Progenitor cell of endocrine pancreas (in vitro differentiated cells): ENCODE measurements around the gene PLA2G4D. TPM values are rescaled to one million over a fixed set of nuclear protein-coding genes. Genes with fewer than 3 reads are reported as not detected.

Source experiments
- DNase-seq: peaks from one replicate; pipeline ENCODE4 v3.0.0; 2021; ENCODE audit warnings: low spot score; ENCODE audit not compliant: unreplicated experiment
- H3K27ac Mint-ChIP-seq: 2 replicates; pipeline ENCODE4 v1.8.0; 2021; ENCODE audit warnings: mild to moderate bottlenecking, moderate library complexity, mixed read lengths
- H3K27me3 Mint-ChIP-seq: 2 replicates; pipeline ENCODE4 v1.8.0; 2021; ENCODE audit warnings: mixed read lengths
- H3K36me3 Mint-ChIP-seq: 2 replicates; pipeline ENCODE4 v1.8.0; 2022; ENCODE audit warnings: mixed read lengths; ENCODE audit not compliant: insufficient read depth
- H3K4me1 Mint-ChIP-seq: 2 replicates; pipeline ENCODE4 v1.8.0; 2021; ENCODE audit warnings: low read depth, mixed read lengths
- H3K4me3 Mint-ChIP-seq: 2 replicates; pipeline ENCODE4 v1.8.0; 2021; ENCODE audit warnings: low read depth, mild to moderate bottlenecking, moderate library complexity, mixed read lengths
- H3K9me3 Mint-ChIP-seq: 2 replicates; pipeline ENCODE4 v1.8.0; 2021; ENCODE audit warnings: low read depth, mixed read lengths
- CTCF ChIP-seq: fragments of 200-600 bp; sonication (generic); IDR thresholded peaks from one replicate; pipeline ENCODE4 v1.5.0; 2021; ENCODE audit warnings: antibody characterized with exemption, mild to moderate bottlenecking; ENCODE audit not compliant: unreplicated experiment
- total RNA-seq: library from RNA; stranded (reverse); gene quantifications from 2 replicates; pipeline ENCODE4 v1.2.1, GENCODE V29; 2021

PLA2G4D gene
- total RNA-seq, 1 donor from 2014 or later = not detected

GRCh38 chr15:42082823-42083604, 11.3 kb downstream of the PLA2G4D start:
- no peak for DNase-seq
- H3K4me1 Mint-ChIP-seq = no peaks in the 10 kb centered on the region
- no peak for TF ChIP-seq CTCF
- no peaks in the 10 kb centered on the region for H3K9me3 Mint-ChIP-seq
- no peaks in the 10 kb centered on the region for H3K36me3 Mint-ChIP-seq
- H3K27ac Mint-ChIP-seq = no peak overlapping the region
- peaks cover 42% of the 10 kb centered on the region for H3K27me3 Mint-ChIP-seq
- no peak overlapping the region for H3K4me3 Mint-ChIP-seq

- DNase-seq = no peak
- Mint-ChIP-seq H3K9me3 (no peaks in the 10 kb centered on the region), H3K27ac (no peak overlapping the region), H3K27me3 (peaks cover 40% of the 10 kb centered on the region), H3K4me3 (no peak overlapping the region), H3K36me3 (no peaks in the 10 kb centered on the region), H3K4me1 (no peaks in the 10 kb centered on the region)
- no peak for TF ChIP-seq CTCF
Measured at GRCh38 chr15:42082141-42082540, 12.2 kb downstream of the PLA2G4D start.

- no peak overlapping the region for H3K27ac Mint-ChIP-seq
- H3K27me3 Mint-ChIP-seq = peaks cover 36% of the 10 kb centered on the region
- H3K36me3 Mint-ChIP-seq = no peaks in the 10 kb centered on the region
- H3K4me3 Mint-ChIP-seq = no peak overlapping the region
- TF ChIP-seq CTCF = no peak
- H3K4me1 Mint-ChIP-seq = no peaks in the 10 kb centered on the region
- no peak for DNase-seq
- H3K9me3 Mint-ChIP-seq = no peaks in the 10 kb centered on the region
Measured at GRCh38 chr15:42080919-42081830, 13.2 kb downstream of the PLA2G4D start.

- no peak for TF ChIP-seq CTCF
- no peak for DNase-seq
- H3K4me1 Mint-ChIP-seq = no peaks in the 10 kb centered on the region
- no peak overlapping the region for H3K27ac Mint-ChIP-seq
- no peaks in the 10 kb centered on the region for H3K36me3 Mint-ChIP-seq
- no peaks in the 10 kb centered on the region for H3K9me3 Mint-ChIP-seq
- H3K27me3 Mint-ChIP-seq = peaks cover 33% of the 10 kb centered on the region
- no peak overlapping the region for H3K4me3 Mint-ChIP-seq
Measured at GRCh38 chr15:42080186-42080918, 14.0 kb downstream of the PLA2G4D start.

GRCh38 chr15:42079401-42079908, 14.9 kb downstream of the PLA2G4D start:
- Mint-ChIP-seq H3K9me3 (no peaks in the 10 kb centered on the region), H3K36me3 (no peaks in the 10 kb centered on the region), H3K27ac (no peak overlapping the region), H3K4me3 (no peak overlapping the region), H3K4me1 (no peaks in the 10 kb centered on the region), H3K27me3 (peaks cover 30% of the 10 kb centered on the region)
- TF ChIP-seq CTCF = no peak
- no peak for DNase-seq
